ENCODE measurements around the gene TTYH3. TPM values are rescaled to one million over a fixed set of nuclear protein-coding genes. Genes with fewer than 3 reads are reported as not detected.

TTYH3 gene
- total and polyA plus RNA-seq, 2 of the 8 experiments (the other 6 are each of a cell fraction or from before 2014, with no cell fraction given) = 66.2 to 169 TPM

DNA sequence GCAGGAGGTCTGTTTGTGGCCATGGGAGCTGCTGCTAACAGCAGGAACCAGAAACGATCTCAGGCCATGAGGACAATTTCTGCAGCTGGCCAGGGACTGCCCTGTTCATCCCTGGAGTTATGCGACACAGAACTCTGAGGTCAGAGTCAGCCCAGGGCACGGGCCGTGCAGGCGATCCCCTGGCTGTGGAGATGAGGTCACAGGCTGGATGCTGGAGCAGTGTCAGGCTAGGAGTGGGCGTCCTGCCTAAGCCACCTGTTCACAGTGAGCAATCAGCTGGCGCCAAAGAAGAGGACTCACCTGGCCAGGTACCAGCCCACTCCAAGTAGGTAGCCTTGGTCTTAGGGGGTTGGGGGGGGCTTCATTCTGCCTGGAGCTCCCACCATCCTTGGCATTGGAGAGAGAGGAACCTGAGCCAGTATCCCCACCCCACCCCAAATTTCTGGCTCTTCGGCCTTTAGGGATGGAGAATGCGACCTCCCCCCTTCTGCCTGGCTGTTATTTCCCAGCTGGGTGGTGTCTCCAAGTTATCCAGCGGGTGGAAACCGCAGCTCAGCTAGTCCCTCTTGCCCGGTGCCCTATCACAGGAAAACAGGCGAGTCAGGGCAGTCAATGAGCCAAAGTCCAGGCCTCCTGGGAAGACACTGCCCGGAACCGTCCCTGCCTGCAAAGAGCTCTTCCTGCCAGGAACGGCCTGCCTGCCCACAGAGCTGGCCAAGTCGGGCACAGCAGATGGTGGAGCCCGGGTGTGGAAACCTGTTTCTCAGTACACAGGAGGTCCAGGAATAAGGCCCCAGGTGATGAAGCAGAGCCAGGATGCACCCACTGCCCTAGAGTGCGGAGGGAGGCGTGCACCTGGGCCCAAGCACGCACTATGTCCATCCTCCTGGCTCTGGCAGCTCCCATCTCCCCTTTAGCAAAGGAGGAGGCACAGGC lies 1.8 kb upstream of the TTYH3 start (continued):
- TF ChIP-seq, protein P1, sequence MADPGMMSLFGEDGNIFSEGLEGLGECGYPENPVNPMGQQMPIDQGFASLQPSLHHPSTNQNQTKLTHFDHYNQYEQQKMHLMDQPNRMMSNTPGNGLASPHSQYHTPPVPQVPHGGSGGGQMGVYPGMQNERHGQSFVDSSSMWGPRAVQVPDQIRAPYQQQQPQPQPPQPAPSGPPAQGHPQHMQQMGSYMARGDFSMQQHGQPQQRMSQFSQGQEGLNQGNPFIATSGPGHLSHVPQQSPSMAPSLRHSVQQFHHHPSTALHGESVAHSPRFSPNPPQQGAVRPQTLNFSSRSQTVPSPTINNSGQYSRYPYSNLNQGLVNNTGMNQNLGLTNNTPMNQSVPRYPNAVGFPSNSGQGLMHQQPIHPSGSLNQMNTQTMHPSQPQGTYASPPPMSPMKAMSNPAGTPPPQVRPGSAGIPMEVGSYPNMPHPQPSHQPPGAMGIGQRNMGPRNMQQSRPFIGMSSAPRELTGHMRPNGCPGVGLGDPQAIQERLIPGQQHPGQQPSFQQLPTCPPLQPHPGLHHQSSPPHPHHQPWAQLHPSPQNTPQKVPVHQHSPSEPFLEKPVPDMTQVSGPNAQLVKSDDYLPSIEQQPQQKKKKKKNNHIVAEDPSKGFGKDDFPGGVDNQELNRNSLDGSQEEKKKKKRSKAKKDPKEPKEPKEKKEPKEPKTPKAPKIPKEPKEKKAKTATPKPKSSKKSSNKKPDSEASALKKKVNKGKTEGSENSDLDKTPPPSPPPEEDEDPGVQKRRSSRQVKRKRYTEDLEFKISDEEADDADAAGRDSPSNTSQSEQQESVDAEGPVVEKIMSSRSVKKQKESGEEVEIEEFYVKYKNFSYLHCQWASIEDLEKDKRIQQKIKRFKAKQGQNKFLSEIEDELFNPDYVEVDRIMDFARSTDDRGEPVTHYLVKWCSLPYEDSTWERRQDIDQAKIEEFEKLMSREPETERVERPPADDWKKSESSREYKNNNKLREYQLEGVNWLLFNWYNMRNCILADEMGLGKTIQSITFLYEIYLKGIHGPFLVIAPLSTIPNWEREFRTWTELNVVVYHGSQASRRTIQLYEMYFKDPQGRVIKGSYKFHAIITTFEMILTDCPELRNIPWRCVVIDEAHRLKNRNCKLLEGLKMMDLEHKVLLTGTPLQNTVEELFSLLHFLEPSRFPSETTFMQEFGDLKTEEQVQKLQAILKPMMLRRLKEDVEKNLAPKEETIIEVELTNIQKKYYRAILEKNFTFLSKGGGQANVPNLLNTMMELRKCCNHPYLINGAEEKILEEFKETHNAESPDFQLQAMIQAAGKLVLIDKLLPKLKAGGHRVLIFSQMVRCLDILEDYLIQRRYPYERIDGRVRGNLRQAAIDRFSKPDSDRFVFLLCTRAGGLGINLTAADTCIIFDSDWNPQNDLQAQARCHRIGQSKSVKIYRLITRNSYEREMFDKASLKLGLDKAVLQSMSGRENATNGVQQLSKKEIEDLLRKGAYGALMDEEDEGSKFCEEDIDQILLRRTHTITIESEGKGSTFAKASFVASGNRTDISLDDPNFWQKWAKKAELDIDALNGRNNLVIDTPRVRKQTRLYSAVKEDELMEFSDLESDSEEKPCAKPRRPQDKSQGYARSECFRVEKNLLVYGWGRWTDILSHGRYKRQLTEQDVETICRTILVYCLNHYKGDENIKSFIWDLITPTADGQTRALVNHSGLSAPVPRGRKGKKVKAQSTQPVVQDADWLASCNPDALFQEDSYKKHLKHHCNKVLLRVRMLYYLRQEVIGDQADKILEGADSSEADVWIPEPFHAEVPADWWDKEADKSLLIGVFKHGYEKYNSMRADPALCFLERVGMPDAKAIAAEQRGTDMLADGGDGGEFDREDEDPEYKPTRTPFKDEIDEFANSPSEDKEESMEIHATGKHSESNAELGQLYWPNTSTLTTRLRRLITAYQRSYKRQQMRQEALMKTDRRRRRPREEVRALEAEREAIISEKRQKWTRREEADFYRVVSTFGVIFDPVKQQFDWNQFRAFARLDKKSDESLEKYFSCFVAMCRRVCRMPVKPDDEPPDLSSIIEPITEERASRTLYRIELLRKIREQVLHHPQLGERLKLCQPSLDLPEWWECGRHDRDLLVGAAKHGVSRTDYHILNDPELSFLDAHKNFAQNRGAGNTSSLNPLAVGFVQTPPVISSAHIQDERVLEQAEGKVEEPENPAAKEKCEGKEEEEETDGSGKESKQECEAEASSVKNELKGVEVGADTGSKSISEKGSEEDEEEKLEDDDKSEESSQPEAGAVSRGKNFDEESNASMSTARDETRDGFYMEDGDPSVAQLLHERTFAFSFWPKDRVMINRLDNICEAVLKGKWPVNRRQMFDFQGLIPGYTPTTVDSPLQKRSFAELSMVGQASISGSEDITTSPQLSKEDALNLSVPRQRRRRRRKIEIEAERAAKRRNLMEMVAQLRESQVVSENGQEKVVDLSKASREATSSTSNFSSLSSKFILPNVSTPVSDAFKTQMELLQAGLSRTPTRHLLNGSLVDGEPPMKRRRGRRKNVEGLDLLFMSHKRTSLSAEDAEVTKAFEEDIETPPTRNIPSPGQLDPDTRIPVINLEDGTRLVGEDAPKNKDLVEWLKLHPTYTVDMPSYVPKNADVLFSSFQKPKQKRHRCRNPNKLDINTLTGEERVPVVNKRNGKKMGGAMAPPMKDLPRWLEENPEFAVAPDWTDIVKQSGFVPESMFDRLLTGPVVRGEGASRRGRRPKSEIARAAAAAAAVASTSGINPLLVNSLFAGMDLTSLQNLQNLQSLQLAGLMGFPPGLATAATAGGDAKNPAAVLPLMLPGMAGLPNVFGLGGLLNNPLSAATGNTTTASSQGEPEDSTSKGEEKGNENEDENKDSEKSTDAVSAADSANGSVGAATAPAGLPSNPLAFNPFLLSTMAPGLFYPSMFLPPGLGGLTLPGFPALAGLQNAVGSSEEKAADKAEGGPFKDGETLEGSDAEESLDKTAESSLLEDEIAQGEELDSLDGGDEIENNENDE (IDR thresholded peaks at IDR 0.05; ENCODE audit: insufficient replicate concordance, low read length) = no peak
- no peak for TF ChIP-seq KDM5A (IDR thresholded peaks at IDR 0.05; ENCODE audit: low read length)
- TF ChIP-seq SIX5 (IDR thresholded peaks at IDR 0.05; ENCODE audit: low read depth, low read length) = no peak
- no peak for TF ChIP-seq RAD21 (IDR thresholded peaks at IDR 0.05 in 1 of 2, conservative IDR thresholded peaks at IDR 0.05 in 1 of 2; ENCODE audit: low read depth in 2 of 2, low read length in 2 of 2)
- TF ChIP-seq NANOG (IDR thresholded peaks at IDR 0.05; ENCODE audit: insufficient read depth, low read depth, low read length, poor library complexity, severe bottlenecking) = no peak
- no peak for TF ChIP-seq SP1 (IDR thresholded peaks at IDR 0.05; ENCODE audit: low read depth, low read length)
- TF ChIP-seq SIN3A (conservative IDR thresholded peaks at IDR 0.05 in 1 of 2, IDR thresholded peaks at IDR 0.05 in 1 of 2; ENCODE audit: low read depth in 1 of 2, low read length in 2 of 2) = no peak

Measured in H1 (cell line).